Adrenal gland (tissue), 12 donors: ENCODE results near the gene ASZ1. TPM values are rescaled to one million over a fixed set of nuclear protein-coding genes. Genes with fewer than 3 reads are reported as not detected.

ENCODE experiments used
- DNase-seq, 7 donors: peaks; one replicate each; pipeline ENCODE4 v3.0.0-alpha.2; 2019 to 2020
- H3K27ac ChIP-seq, 5 donors: fragments of 200-600 bp; sonication (generic) in 4 of 5; 1 replicate in 3 of 5; 2 replicates in 2 of 5; pipeline versions ENCODE4 v1.5.1 to v1.8.0; 2016 to 2020; ENCODE audit warnings: mild to moderate bottlenecking in 1 of 5
- H3K27me3 ChIP-seq: fragments of 200-600 bp; 2 replicates; pipeline ENCODE4 v1.8.0; 2021
- H3K36me3 ChIP-seq, 2 donors: fragments of 200-600 bp; replicated peaks in 1 of 2; 1 replicate in 1 of 2; 2 replicates in 1 of 2; pipeline versions ENCODE4 v1.5.1 to v1.8.0; 2018 to 2022
- H3K4me1 ChIP-seq, 2 donors: fragments of 200-600 bp; replicated peaks in 1 of 2; 1 replicate in 1 of 2; 2 replicates in 1 of 2; pipeline versions ENCODE4 v1.5.1 to v1.8.0; 2018 to 2021
- H3K4me3 ChIP-seq, 4 donors: fragments of 200-600 bp; sonication (generic) in 3 of 4; one replicate each; pipeline ENCODE4 v1.5.1; 2016 to 2018
- H3K9me3 ChIP-seq, 3 donors: fragments of 200-600 bp; sonication (generic) in 1 of 3; replicated peaks in 1 of 3; 1 replicate in 2 of 3; 2 replicates in 1 of 3; pipeline versions ENCODE4 v1.5.1 to v1.8.0; 2016 to 2021
- POLR2A ChIP-seq, 2 donors: fragments of 450-650 bp; IDR thresholded peaks; one replicate each; pipeline ENCODE4 v1.6.1; 2017; ENCODE audit warnings: antibody characterized with exemption in 2 of 2, mild to moderate bottlenecking in 2 of 2, moderate library complexity in 1 of 2
- WGBS, 4 donors: extraction: QIAGEN DNeasy Blood & Tissue Kit in 2 of 4; methylation state at CpG; one replicate each; pipeline versions ENCODE4 v1.1.5 to v1.1.7; 2013 to 2017; 5-methylcytosine and 5-hydroxymethylcytosine counted together
- intact Hi-C, 2 donors: fragments of 100-400 bp; cut with DNase I; formaldehyde crosslinking; loops; one replicate each; pipeline versions ENCODE4 v1.14.1 to v1.15.0; 2022 to 2023
- polyA plus RNA-seq, 3 donors: library from polyadenylated mRNA; stranded (reverse); fragments of 200-250 nt in 2 of 3; fragments of 350-450 nt in 1 of 3; fragmentation: Illumina TruSeq in 1 of 3; extraction: RNeasy Lipid Tissue Mini Kit (QIAGEN cat#74804) in 1 of 3; gene quantifications; one replicate each; pipeline ENCODE4 v1.2.3, GENCODE V29; 2013 to 2014
- total RNA-seq, 9 donors: library from RNA; depleted of rRNA in 4 of 9; stranded (reverse); fragments of >200 nt in 4 of 9; fragments of 120-200 nt in 1 of 9; fragmentation: NEBNext Ultra II Directional in 1 of 9; extraction: Animal tissue kit (Norgen Biotek cat#: 25700) in 1 of 9; gene quantifications; one replicate each; pipeline versions ENCODE4 v1.1.0 to v1.2.4, GENCODE V29; 2013 to 2023
- TF ChIP-seq, protein P1 (sequence below), 6 experiments: fragments of 450-650 bp in 4 of 6; fragments of 200-600 bp in 2 of 6; sonication (generic) in 1 of 6; IDR thresholded peaks; 1 replicate in 5 of 6; 2 replicates in 1 of 6; pipeline versions ENCODE4 v1.5.1 to v1.8.0; 2016 to 2021; ENCODE audit warnings: antibody characterized with exemption in 6 of 6, mild to moderate bottlenecking in 2 of 6, moderate library complexity in 1 of 6
- donor health status: healthy with polysubstance abuse.
- donor health status: Bipolar disorder and iron deficiency.
- donor health status: DM: yes; HTN: yes; CAD: no.
- donor health status: DM: no; HTN: no; CAD: no.
- donor health status: DM: no; HTN: no; CAD: no.
- donor health status: DM: yes; HTN: yes; CAD: no.

Gene ASZ1
- total and polyA plus RNA-seq, 12 donors: not detected

DNA sequence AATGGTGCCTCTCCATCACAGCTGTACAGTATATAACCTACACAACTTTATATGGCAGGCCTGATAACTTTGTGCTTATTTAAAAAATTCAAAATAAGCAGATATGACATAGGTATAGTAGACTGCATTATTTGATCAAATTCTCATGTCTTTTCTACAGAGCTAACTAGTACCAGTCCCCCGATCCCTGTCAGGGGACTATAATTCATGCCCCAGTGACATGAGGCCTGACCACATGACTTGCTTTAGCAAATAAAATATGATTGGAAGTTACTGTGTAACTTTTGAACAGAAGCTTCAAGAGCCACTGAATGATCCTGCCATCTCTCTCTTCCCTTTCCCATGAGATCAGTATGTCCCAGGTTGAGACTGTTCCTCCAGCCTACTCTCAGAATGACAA is 55.2 kb downstream of the ASZ1 start:
- TF ChIP-seq POLR2A (IDR thresholded peaks at IDR 0.05): no peak
- TF ChIP-seq, protein P1, sequence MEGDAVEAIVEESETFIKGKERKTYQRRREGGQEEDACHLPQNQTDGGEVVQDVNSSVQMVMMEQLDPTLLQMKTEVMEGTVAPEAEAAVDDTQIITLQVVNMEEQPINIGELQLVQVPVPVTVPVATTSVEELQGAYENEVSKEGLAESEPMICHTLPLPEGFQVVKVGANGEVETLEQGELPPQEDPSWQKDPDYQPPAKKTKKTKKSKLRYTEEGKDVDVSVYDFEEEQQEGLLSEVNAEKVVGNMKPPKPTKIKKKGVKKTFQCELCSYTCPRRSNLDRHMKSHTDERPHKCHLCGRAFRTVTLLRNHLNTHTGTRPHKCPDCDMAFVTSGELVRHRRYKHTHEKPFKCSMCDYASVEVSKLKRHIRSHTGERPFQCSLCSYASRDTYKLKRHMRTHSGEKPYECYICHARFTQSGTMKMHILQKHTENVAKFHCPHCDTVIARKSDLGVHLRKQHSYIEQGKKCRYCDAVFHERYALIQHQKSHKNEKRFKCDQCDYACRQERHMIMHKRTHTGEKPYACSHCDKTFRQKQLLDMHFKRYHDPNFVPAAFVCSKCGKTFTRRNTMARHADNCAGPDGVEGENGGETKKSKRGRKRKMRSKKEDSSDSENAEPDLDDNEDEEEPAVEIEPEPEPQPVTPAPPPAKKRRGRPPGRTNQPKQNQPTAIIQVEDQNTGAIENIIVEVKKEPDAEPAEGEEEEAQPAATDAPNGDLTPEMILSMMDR (IDR thresholded peaks at IDR 0.05): no peak
- DNase-seq: no peak
- Histone ChIP-seq H3K4me1 (no peaks in the 10 kb centered on the region), H3K4me3 (no peak overlapping the region), H3K27me3 (no peaks in the 10 kb centered on the region), H3K9me3 (peaks cover 0 to 5% (median 0%) of the 10 kb centered on the region in 3 donors), H3K36me3 (no peaks in the 10 kb centered on the region), H3K27ac (no peak overlapping the region)
- WGBS, 4 donors: 75 to 95% (median 82%) methylated on average over 1 of the region's 1 CpG
- intact Hi-C loops: no loop called here

DNA sequence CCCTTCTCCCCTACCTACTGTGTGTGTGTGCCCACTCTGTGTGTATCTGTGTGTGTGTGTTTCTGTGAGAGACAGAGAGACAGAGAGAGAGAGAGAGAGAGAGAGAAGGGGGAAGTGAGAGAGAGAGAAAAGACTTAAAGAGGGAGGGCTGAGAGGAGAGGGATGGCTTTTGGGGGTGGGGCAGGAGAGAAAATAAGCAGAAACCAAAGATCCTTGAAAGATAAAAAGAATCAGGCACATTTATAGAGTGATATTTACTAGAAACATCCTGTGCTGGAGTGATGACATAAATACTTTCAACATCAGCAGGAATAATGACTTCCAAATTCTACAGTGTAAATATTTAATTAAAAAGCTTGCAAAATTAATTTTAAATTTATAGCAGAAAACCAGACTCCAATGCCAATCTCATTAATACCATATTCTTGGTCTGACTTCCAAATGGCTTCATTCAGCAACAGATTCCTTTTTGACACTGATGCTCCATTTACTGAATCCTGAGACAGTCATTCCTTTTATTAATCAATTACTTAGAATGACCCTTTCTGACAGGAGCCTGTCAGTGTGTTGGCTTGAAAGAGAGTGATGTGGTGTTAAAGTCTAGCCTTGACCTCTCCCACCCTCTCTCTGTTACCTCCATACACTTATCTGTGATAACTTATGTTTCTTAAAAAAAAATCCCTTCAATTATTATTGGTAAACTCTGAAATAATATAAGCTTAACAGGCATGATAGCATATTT is 62.8 kb downstream of the ASZ1 start:
- Histone ChIP-seq H3K4me1 (no peaks in the 10 kb centered on the region), H3K36me3 (no peaks in the 10 kb centered on the region), H3K9me3 (no peaks in the 10 kb centered on the region), H3K27ac (no peak overlapping the region), H3K27me3 (no peaks in the 10 kb centered on the region), H3K4me3 (no peak overlapping the region)
- DNase-seq: no peak
- intact Hi-C loops: no loop called here
- TF ChIP-seq POLR2A (IDR thresholded peaks at IDR 0.05): no peak
- TF ChIP-seq, protein P1 (IDR thresholded peaks at IDR 0.05): no peak

DNA sequence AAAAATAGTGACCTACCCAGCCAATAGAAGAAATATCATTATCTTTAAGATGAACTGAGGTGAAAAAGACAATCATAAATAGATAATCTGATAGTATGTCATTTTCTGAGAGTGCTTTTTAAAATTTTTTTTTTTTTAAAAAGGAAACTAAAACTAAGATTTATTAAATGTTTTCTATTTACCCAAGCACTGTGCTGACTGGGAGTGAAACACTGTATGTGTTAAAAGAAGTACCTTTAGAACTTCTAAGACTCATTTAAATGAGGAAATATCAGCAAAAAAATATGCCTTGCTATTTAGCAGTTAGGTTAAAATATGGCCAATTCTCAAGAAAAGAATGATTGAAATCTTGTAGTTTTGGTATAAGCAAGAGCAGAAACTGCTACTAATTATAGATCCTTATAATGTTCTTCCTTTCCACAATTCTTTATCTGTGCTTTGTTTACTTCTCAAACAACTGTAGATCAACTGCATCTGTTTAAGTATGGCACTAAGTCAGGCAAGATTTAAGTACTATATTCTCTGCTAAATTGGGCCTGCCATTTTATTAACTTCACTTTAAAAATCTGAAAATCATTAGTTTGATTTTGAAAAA is 64.9 kb downstream of the ASZ1 start:
- Histone ChIP-seq H3K27ac (no peak overlapping the region), H3K4me1 (no peaks in the 10 kb centered on the region), H3K9me3 (no peaks in the 10 kb centered on the region), H3K4me3 (no peak overlapping the region), H3K27me3 (no peaks in the 10 kb centered on the region), H3K36me3 (no peaks in the 10 kb centered on the region)
- no peak for DNase-seq
- TF ChIP-seq POLR2A (IDR thresholded peaks at IDR 0.05): no peak
- TF ChIP-seq, protein P1 (IDR thresholded peaks at IDR 0.05): no peak
- intact Hi-C loops: no loop called here

DNA sequence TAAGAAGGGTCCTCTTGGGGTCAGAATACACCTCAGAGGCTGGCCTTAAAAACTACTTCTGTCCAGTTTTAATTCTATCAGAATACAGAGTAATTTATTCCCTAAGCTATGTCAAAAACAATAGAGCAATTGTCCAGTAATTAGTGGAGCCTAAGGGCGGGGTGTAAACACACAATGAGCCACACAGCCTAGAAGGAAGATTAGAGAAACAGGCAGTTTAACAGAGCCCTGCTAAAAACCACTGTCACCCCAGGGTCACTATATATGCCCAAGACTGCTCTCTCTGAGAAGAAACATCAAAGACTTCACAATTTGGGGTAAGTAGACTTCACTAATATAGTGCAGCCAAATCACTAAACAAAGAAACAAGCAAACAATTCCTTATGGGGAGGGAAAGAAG is 77.3 kb downstream of the ASZ1 start:
- Histone ChIP-seq H3K4me1 (no peaks in the 10 kb centered on the region), H3K9me3 (no peaks in the 10 kb centered on the region), H3K4me3 (no peak overlapping the region), H3K27me3 (peaks cover 2% of the 10 kb centered on the region), H3K27ac (no peak overlapping the region), H3K36me3 (no peaks in the 10 kb centered on the region)
- intact Hi-C loops: no loop called here
- TF ChIP-seq, protein P1 (IDR thresholded peaks at IDR 0.05): no peak
- TF ChIP-seq POLR2A (IDR thresholded peaks at IDR 0.05): no peak
- WGBS, 4 donors: 44 to 72% (median 68%) methylated on average over 1 of the region's 1 CpG
- no peak for DNase-seq
